Breast epithelium (tissue), 3 donors: ENCODE results near the gene YEATS4.

Experiments used
- CTCF ChIP-seq, 3 donors: fragments of 450-650 bp; IDR thresholded peaks; one replicate each; pipeline ENCODE4 v1.5.1; 2016 to 2017; ENCODE audit warnings: antibody characterized with exemption in 3 of 3, mild to moderate bottlenecking in 3 of 3, moderate library complexity in 3 of 3
- POLR2A ChIP-seq: fragments of 450-650 bp; IDR thresholded peaks from one replicate; pipeline ENCODE4 v1.6.1; 2016; ENCODE audit warnings: antibody characterized with exemption, mild to moderate bottlenecking, moderate library complexity

DNA sequence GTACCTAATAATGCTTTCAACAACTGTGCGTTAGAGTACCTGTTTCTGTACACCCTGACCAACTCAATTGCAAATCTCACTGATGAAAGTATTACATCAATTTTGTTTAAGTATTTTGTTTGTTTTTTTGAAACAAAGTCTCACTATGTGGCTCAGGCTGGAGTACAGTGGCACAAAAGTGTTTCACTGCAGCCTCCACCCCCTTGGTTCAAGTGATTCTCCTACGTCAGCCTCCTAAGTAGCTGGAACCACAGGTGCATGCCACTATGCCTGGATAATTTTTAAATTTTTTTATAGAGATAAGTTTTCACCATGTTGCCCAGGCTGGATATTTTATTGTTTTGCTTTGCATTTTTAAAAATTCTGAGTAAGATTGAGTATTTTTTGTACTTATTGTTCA is 46.7 kb downstream of the YEATS4 start:
- TF ChIP-seq CTCF (IDR thresholded peaks at IDR 0.05) (no peak), POLR2A (no peak)
